RPMI7951 (cell line): ENCODE results near the gene NAV2. TPM values are rescaled to one million over a fixed set of nuclear protein-coding genes. Genes with fewer than 3 reads are reported as not detected.
A peak's percentile ranks its signal among the peaks of the same experiment; 100 is the strongest.

Experiments used
- DNase-seq: peaks from one replicate; pipeline ENCODE4 v3.0.0-alpha.2; 2012; ENCODE audit warnings: low read depth
- total RNA-seq: library from RNA; depleted of rRNA; stranded (reverse); fragments of >200 nt; shearing (Covaris generic); gene quantifications from 2 replicates; pipeline ENCODE4 v1.2.3, GENCODE V29; 2014

The NAV2 gene
- total RNA-seq, 1 experiment from 2014 or later, result 7.1 TPM

DNA sequence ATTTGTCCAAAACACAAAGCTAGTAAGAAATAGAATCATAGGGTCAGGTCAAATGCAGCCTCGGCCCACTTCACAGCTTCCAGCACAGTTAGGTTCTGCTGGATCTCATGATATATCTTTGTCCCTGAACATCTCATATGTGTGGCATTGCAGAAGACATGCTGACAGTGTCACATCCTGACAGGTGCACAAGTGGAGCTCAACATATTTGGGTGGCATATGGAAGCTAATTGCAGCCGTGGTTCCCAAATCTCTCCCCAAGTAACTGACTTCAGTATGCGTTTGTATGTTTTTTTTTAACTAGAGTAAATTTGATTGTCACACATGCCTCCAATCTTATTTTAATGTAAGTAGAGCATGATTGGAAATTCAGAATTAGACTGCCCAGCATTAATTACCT, 33.4 kb downstream of the NAV2 start:
- no peak for DNase-seq

DNA sequence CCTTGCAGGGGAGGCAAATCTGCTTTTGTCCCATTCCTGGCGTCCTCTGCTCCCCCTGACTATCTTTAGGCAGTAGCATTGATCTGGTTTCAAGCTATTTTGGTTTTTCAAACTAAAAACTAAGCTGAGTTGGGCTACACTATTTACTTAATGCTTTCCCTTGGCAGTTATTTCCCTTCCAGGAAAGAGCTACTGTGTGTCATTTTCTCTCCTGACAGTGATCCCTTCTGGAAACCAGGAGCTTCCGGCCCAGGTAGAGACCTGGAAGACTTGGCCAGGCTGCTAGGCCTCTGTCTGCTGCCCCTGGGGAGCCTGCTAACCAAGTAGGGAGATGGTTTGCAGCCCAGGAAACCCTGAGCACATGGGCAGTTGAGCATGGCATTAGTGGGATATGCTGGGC, 35.0 kb downstream of the NAV2 start:
- DNase-seq, result no peak

DNA sequence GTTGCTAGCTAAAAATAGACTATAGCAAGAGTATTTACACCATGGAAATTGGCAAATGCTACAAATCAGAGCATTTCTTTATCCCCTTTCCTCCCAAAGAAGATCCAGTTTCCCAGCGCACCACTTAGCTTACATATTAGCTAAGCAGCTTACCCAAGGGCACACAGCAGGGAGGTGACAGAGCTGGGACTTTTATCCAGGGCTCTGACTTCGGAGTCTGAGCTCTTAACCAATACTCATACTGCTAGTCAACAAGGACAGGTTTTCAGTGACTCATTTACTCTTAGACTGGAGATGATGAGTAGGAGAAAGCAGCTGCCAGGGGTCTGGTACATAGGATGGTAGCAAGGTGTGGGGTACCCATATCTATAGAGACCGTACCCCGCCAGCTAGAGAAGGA, 38.4 kb downstream of the NAV2 start:
- DNase-seq, result no peak

DNA sequence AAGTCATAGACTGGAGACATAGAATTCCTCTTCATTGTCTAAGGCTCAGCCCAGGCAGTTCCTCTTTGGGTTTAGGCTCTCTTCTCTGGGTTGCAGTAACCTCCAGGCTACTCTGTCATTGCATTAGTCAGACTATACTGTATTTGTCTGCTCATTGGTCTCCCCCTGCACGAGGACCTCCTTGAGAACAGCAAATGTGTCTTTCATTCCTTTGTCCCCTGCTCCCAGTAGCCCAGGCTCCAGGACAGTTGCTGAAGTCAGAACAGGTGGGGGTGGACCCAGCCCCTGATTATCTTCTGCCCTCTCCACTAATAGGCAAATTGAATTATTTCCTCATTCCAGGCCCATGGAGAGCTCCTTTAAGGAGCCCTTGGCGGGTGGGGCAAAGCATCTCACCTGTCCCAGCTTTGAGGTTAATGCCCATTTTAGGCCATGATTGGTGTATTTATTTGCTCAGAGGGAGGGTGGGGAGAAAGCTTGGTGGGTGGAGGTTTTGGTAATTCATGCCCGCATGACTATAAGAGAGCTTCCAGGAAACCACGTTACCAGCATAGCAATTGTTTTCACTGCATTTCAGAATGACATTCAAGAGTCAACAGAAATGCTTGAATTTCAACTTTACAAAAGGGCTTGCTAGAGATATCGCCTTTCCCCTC, 40.9 kb downstream of the NAV2 start:
- DNase-seq, result peak; percentile 24

DNA sequence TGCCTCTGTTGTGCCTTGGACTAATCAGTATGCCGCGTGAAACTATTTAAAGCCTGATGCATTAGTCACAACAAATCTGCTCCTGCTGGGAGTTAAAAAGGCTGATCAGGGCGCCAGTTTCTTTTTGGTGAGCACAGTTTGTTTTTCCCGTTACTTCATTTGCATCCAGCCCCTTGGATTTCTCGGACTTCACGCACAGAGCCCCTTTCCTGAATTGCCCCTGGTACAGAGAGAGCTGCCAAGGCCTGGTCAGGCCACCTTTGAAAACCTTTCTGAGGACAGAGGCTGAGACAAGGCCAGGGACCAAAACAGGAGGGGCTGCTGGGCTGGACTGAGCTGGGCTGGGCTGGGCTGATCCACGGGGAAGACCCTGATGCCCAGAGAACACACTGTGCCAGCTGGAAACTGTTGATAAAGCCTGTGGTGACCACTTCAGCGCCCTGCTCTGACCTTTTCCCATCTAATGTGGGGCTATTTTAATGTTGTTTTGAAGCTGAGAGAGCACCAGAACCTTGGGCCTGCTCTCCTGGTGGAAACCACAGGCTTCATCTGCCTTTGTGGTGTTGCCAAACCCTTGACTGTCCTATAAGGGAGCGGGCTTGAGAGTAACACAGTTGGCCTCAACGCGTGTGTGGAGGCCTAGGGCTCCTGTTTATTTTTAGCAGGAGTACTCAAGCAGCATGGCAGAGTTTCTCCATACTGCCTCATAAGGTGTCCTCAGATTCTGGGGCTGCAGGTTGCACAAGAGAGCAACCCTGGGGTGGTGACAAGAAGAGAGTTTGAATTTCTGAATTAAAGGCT, 44.2 kb downstream of the NAV2 start:
- DNase-seq, result peak; percentile 28

DNA sequence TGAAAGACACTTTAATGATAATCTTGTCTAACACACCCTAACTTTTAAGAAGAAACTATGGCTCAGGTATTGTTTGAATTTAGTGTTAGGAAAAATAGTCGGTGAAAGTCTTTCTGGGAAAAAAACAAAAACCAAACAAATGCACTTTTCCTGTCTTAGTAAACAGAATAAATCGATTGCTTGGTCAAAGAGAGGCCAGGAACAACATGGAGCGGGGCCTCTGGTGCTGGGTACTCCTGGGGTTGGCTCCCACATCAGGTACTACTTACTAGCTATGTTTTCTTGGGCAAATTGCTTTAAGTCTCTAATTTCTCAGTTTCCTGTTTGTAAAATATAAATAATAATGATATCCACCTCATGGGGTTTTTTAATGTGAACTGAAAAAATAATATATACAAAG, 46.8 kb downstream of the NAV2 start:
- DNase-seq, result no peak

DNA sequence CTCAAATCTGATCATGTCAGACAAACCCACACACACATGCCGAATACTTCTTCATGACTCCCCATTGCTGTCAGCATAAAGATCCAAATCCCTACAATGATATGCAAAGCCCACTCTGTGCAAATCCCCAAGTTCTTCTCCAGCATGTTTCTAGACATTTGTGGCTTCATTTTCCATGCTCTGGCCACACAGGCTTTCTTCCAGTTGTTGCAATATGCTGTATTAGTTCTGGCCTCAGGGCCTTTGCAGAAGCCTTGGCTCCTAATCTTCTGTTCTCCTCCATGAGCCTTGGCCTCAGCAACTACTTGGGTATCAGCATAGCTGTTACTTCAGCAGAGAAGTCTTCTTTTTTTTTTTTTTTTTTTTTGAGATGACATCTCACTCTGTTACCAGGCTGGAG, 49.6 kb downstream of the NAV2 start:
- no peak for DNase-seq

DNA sequence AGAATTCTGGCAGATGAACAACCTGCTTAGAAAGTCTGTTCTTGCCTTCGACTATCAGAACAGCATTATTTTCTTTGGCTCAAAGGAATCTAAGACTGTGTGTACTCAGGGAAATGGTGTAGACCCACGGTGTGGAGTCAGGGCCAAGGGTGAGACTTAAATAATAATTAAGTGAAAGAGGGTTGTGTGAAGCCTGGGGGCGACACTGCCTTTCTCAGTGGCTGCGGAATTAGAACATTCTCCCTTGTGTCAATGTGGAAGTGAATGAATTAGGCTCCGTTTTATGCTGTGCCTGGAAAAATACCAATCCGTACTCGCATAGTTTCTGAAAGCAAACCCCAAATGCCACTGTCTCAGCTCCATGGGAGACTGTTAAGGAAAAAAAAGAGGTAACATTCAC, 50.7 kb downstream of the NAV2 start:
- no peak for DNase-seq

DNA sequence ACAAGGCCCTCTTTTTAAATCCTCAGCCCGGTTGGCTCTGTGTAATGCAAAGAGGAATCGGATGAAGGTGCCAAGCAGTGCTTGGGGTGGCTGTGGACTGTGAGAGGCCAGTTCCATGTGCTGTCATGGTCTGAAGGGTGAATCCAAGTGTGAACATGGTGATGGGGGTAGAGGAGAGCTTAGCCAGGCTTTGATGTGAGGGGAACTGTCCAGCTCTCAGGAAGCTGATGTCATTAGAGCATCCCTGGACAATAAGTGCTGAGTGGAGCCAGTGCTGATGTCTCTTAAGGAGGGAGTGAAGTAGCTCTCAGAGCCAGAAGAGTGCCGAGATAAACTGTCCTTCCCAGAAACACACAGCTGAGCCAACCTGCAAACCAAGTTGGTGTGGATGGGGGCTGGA, 53.6 kb downstream of the NAV2 start:
- peak; percentile 18 for DNase-seq

DNA sequence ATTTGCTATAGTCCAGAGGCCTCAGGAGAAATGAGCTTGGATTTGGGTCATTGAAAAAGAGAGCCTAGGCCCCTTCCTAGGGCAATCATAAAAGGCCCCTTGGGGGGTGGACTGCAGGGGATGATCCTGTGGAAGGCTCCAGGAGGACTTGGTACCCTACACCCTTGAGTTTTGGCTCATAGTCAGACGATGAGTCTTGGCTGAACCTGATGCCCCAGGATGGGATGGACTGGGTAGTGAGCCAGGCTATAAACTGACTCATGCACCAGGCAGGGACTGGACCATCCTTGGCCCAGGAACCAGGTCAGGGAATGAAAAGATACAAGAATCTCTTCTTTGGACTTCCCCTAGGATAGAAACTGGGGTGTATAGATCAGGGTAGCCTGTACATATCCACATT, 54.2 kb downstream of the NAV2 start:
- DNase-seq, result peak; percentile 32

DNA sequence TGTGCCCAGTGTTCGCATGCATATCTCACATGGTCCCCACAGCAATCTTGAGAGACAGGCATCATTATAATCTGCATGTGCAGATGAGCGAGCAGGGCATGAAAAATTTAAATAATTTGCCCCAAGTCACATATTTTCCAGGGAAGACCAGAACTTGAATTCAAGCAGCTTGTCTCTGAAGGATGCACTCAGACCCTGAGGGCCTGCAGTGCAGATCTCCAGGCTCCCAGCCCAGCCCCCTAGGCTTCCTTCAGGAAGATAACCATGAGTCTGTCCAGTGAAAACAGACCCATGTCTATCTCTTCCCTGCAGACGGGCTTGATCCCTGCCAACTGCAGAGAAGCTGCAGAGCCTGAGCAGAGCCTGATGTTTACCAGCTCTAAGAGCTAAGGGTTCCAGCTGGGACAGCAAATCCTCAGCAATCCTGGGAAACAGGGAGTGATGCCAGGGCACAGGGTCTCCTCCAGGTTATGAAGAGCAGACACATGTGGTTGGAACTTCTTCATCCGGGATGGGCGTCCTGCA, 55.1 kb downstream of the NAV2 start:
- DNase-seq, result no peak

DNA sequence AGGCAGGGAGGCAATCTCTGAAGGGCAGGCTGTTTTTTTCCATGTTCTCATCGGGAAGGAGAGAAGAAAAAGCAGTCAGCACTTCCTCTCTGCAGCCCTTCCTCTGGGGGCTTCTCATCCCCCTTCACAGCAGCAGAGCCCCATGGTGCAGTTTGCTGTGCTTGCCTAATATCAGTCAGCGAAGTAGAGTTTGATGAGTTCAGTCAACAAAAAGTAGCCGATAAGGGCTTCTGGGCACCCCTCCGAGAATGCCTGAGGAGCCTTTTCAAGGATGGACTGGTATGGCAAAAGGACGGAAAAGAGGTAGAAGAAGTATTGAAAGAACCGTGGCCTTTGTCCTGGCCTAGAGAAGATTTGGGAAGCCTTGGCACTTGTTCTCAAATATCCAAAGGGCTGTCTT, 55.6 kb downstream of the NAV2 start:
- no peak for DNase-seq

DNA sequence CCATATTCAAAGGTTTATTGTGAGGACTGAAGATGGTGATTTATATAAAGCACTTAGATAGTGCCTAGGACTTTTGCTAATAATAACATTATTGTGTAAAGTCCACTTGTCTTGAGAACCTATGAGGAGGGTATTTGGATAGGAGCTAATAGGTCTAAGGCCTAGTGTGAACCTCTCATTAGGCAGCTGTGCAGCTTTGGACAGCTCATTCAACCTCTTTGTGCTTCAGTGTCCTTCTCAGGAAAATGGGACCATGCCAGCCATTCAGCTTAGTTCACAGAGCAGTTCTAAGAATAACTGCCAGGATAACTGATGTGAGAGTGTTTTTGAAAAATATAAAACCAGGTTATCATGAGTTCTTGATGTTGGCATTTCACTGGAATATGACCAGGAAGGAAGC, 56.2 kb downstream of the NAV2 start:
- DNase-seq, result no peak

DNA sequence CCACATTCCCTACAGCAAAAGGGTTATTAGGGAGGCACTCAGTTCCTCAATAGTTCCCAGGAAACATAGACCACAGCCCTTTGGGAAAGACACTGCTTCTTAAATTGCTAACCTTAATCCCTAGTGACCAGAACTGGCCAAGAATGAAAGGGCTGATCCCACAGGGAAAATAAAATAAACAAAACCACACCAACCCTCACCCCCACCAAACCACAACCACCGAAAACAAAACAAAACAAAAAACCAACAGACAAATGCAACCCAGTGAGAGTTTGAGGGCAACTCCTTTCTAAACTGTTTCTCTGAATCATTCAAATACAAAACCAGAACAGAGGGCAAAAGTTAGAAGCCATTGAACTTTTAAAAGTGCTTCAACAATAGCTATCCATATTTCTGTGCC, 57.2 kb downstream of the NAV2 start:
- peak; percentile 80 for DNase-seq

DNA sequence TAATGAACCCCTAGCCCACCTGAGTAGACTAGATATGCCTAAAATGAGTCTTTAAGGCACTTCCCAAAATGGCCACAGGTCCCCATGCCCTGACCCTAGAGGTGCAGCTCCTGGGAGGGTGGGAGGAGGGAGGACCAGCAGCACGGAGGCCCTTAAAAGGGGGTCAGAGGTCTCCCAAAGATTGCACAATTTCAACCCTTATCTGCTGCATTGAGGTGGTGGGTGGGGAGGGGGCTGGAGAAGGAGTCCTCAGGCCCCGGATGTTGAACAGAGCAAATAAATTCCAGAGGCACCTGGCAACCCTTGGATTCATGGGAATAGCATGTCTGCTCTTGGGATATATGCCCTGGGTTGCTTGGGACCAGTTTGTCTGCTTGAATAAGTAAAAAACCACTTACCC, 57.6 kb downstream of the NAV2 start:
- no peak for DNase-seq

DNA sequence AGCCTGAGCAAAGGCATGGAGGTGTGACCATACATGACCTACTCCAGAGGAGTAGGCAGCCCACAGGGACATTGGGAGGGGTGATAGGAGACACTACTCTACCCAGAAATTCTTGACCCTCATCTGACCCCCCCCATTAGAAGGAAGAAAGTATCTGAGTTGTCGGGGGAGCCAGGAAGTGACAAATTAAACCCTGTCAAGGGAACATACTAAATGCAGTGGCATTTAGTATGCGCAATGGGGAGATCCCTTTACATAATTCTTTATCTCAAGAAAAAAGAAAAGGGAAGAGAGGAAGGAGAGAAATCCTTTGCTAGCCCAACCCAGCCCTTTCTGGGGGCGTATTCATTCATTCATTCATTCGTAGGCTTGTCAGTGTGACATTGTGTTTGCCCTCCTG, 58.8 kb downstream of the NAV2 start:
- no peak for DNase-seq

DNA sequence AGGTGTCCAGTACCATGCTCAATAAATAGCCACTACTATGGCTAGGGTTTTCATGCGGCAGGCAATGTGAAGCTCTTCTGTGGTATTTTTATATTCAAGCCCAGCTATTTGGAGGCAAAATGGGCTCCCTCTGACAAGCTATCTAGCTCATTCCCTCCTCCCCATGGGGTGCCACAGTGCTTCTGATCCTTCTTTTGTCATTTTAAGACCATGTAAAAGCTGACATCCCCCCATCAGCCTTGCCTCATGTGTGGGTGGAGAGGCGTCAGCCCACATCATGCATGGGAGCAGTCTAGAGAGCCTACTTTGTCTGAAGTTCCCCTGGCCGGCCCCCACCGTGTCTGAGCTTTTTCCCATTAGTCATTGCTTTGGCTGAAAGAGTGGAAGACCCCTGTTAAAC, 59.8 kb downstream of the NAV2 start:
- no peak for DNase-seq

DNA sequence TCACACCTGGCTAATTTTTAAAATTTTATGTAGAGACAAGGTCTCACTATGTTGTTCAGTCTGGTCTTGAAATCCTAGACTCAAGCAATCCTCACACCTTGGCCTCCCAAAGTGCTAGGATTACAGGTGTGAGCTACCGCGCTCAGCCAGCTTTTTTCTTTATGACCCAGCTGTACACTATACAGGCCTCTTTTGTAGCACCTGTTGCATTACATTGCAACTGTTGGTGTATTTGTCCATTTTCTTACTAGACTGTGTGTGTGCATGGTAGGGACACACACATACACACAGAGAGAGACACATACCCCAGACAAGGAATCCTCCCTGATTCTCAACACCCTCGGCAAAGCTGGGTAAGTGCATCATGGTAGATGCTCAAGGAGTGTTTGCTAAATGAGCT, 61.7 kb downstream of the NAV2 start:
- no peak for DNase-seq

DNA sequence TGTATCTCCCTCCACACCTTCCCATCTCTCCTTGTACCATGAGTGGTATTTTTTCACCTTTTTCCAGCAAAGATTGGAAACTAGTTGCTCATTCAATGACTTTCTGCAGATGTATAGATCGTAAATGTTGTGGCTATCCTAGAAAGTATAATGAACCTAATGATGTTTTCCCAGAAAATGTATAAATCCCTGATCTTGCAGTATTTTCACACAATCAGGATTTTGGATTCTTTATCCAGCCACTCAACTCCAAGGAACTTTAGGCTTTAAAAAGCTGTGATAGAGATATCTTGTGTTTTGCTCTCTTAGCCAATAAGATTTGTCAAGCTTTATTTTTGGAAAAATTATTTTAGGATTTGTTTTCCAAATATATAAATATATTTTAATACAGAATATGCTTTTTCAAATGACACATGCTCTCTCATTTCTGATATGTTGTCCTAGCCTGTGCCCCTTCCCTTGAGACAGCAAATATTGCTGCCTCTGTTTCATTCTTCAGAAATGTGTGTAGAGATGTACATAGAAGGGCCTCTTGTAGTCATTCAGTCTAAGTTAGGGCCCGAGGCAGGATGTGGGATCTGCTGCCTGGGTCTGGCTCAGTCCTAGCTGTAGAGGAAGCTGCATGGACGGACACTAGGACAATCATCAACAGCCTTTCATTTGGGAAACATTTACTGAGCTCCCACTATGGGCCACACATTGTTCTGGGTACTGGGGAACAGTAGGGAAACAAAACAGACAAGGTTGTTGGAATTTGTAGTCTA, 62.4 kb downstream of the NAV2 start:
- no peak for DNase-seq

DNA sequence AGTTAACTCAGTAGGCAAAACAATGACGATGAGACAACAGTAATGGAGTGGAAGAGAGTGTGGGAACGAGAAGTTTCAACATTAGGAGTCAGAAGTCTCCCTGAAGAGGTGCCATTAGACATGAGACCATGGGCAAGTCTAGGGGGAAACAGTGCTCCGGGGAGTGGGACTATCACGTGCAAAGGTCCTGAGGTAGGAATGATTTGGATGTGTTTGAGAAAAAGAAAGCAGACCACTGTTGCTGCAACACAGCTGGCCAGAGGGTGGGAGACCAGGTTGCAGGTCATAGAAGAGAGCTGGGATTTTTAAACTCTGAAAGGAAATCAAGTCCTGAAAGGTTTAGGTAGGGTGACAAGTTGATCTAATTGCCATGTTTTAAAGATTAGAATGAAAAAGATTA, 63.0 kb downstream of the NAV2 start:
- DNase-seq, result no peak

DNA sequence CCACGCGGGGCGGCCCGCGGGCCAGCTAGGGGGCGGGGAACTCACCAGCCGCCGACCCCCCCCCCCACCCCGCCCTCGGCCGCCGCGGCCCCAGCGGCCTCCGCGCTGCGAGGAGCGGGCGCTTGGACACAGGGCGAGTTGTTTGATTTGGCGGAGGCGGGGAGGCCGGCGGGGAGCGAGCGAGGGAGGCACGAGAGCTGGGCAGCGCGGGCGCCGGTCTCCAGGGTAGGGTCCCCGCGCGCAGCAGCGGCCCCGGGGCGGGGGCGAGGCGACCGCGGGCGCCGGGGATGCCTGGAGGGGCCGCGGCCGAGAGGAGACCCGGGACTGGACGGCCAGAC, 64.4 kb downstream of the NAV2 start:
- no peak for DNase-seq

DNA sequence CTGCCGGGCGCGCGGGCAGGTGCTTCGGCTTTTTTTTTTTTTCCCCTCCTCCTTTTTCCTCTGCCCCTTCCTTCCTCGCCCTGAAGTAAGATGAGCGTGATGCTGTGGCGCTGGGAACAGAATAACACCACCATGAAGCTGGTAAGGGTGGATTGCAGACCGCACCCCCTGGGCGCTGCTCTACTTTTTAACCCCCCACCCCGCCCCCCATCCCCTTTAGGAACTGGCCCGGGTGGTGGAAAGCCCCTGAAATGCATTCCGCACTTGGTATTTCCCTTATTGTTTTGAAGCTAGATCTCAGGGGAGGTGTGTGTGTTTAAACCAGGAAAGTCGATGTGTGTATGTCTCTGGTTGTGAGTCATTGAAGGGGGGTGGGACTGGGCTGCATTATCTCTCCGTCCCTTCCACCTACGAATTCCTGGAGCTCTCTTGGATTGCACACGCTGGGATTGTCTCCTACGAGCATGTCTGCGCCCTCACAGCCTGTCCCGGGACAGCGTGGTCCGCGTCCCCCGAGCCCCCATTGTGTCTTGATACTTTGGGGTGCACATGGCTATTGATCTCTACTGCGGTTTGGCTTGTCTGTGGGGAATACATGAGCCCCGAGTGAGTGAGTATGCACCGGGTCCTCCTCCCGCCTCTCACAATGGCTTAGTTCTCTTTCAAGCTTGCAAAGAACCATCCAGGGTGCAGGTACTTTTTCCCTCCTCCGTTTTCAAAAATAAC, 64.9 kb downstream of the NAV2 start:
- DNase-seq, result no peak
